B cell (primary cell): ENCODE data around the gene PLCG1. TPM values are rescaled to one million over a fixed set of nuclear protein-coding genes. Genes with fewer than 3 reads are reported as not detected.

Experiments used
- ATAC-seq: fragments of 200-7000 bp; cut with Tn5 transposase; one replicate; pipeline ENCODE4 v1.10.0; 2021; ENCODE audit warnings: low read depth, mild to moderate bottlenecking, moderate number of reproducible peaks, moderate library complexity
- CTCF ChIA-PET: fragments of 350-600 bp; sonication (Branson Sonifier 250); formaldehyde crosslinking; loops from one replicate; lab custom pipeline; 2021; ENCODE audit warnings: antibody characterized with exemption, inconsistent platforms; lab: Charles Lee
- POLR2A ChIA-PET: fragments of 350-600 bp; sonication (Branson Sonifier 250); formaldehyde crosslinking; loops from one replicate; lab custom pipeline; 2021; ENCODE audit warnings: antibody characterized with exemption; lab: Charles Lee
- DNase-seq: peaks from one replicate; pipeline ENCODE4 v3.0.0; 2013
- H2AFZ ChIP-seq: 2 replicates; pipeline ENCODE4 v1.6.1; 2012; ENCODE audit warnings: mild to moderate bottlenecking, low read depth, low read length; ENCODE audit not compliant: insufficient read depth, poor library complexity, severe bottlenecking
- H3K27ac ChIP-seq, 2 donors: 1 replicate in 1 of 2; 2 replicates in 1 of 2; pipeline ENCODE4 v1.5.1; 2012 to 2013; ENCODE audit warnings: low read length in 2 of 2, mild to moderate bottlenecking in 2 of 2, moderate library complexity in 1 of 2
- H3K27me3 ChIP-seq, 4 experiments: fragments of 200-600 bp in 1 of 4; sonication (generic) in 1 of 4; replicated peaks in 1 of 4; 1 replicate in 2 of 4; 2 replicates in 2 of 4; pipeline versions ENCODE4 v1.6.1 to v1.7.0; 2013 to 2016; ENCODE audit warnings: low read length in 3 of 4, mild to moderate bottlenecking in 2 of 4, mixed read lengths in 1 of 4, moderate library complexity in 1 of 4; ENCODE audit not compliant: insufficient read depth in 4 of 4, control insufficient read depth in 3 of 4; ENCODE audit errors: control extremely low read depth in 1 of 4
- H3K36me3 ChIP-seq, 2 experiments: replicated peaks in 1 of 2; 1 replicate in 1 of 2; 2 replicates in 1 of 2; pipeline versions ENCODE4 v1.6.1 to v1.7.1; 2013; ENCODE audit warnings: low read length in 1 of 2; ENCODE audit not compliant: insufficient read depth in 2 of 2, control insufficient read depth in 1 of 2; ENCODE audit errors: control extremely low read depth in 1 of 2, extremely low read depth in 1 of 2
- H3K4me1 ChIP-seq, 2 donors: fragments of 200-600 bp in 1 of 2; sonication (generic) in 1 of 2; 1 replicate in 1 of 2; 2 replicates in 1 of 2; pipeline versions ENCODE4 v1.5.1 to v1.6.1; 2013 to 2017; ENCODE audit warnings: low read length in 2 of 2; ENCODE audit not compliant: control insufficient read depth in 2 of 2, insufficient read depth in 2 of 2
- H3K4me2 ChIP-seq: replicated peaks from 2 replicates; pipeline ENCODE3; 2012; ENCODE audit warnings: mild to moderate bottlenecking, low read depth, low read length; ENCODE audit not compliant: poor library complexity, severe bottlenecking
- H3K4me3 ChIP-seq, 5 experiments: fragments of 200-600 bp in 1 of 5; sonication (generic) in 1 of 5; 1 replicate in 3 of 5; 2 replicates in 2 of 5; pipeline versions ENCODE4 v1.5.1 to v1.7.0; 2011 to 2016; ENCODE audit warnings: low read length in 4 of 5, mild to moderate bottlenecking in 4 of 5, low read depth in 2 of 5, control low read depth in 1 of 5, moderate library complexity in 1 of 5; ENCODE audit not compliant: insufficient read depth in 1 of 5; ENCODE audit errors: control extremely low read depth in 1 of 5, extremely low read depth in 1 of 5
- H3K79me2 ChIP-seq: fragments of 200-600 bp; sonication (generic); one replicate; pipeline ENCODE4 v1.6.0; 2016; ENCODE audit warnings: low read length; ENCODE audit not compliant: control insufficient read depth, insufficient read depth
- H3K9ac ChIP-seq: fragments of 200-600 bp; sonication (generic); 2 replicates; pipeline ENCODE4 v1.6.1; 2017; ENCODE audit warnings: mild to moderate bottlenecking, low read length, moderate library complexity
- H3K9me3 ChIP-seq, 3 donors: one replicate each; pipeline versions ENCODE4 v1.6.1 to v1.7.1; 2013; ENCODE audit warnings: low read length in 2 of 3; ENCODE audit not compliant: control insufficient read depth in 2 of 3, insufficient read depth in 1 of 3; ENCODE audit errors: control extremely low read depth in 1 of 3
- H4K20me1 ChIP-seq: 2 replicates; pipeline ENCODE4 v1.6.0; 2012; ENCODE audit warnings: mild to moderate bottlenecking, low read length; ENCODE audit not compliant: insufficient read depth, control insufficient read depth, poor library complexity, severe bottlenecking
- H3K27ac Mint-ChIP-seq: one replicate; pipeline ENCODE4 v1.8.0; 2021; ENCODE audit warnings: mixed read lengths
- H3K27me3 Mint-ChIP-seq: one replicate; pipeline ENCODE4 v1.8.0; 2021; ENCODE audit warnings: mixed read lengths
- H3K4me1 Mint-ChIP-seq: one replicate; pipeline ENCODE4 v1.8.0; 2021; ENCODE audit warnings: mixed read lengths
- H3K4me3 Mint-ChIP-seq: one replicate; pipeline ENCODE4 v1.8.0; 2021; ENCODE audit warnings: mixed read lengths
- H3K9me3 Mint-ChIP-seq: one replicate; pipeline ENCODE4 v1.8.0; 2022; ENCODE audit warnings: mixed read lengths; ENCODE audit not compliant: insufficient read depth
- CTCF ChIP-seq: fragments of 200-600 bp; IDR thresholded peaks from one replicate; pipeline ENCODE4 v1.8.0; 2022; ENCODE audit warnings: antibody characterized with exemption, mild to moderate bottlenecking
- EZH2 ChIP-seq: IDR thresholded peaks from 2 replicates; pipeline ENCODE4 v1.6.1; 2012; ENCODE audit warnings: borderline replicate concordance, low read depth, mild to moderate bottlenecking, moderate library complexity, low read length; ENCODE audit not compliant: insufficient read depth, poor library complexity, severe bottlenecking
- WGBS: methylation state at CpG from one replicate; pipeline ENCODE4 v1.1.5; 2013; ENCODE audit warnings: missing lambda C conversion rate; ENCODE audit not compliant: insufficient coverage; 5-methylcytosine and 5-hydroxymethylcytosine counted together
- intact Hi-C: fragments of 100-400 bp; cut with micrococcal nuclease; formaldehyde crosslinking; loops from one replicate; pipeline ENCODE4 v1.10.0; 2022
- polyA plus RNA-seq: library from polyadenylated mRNA; depleted of rRNA; stranded (reverse); fragments of >200 nt; gene quantifications from 2 replicates; pipeline ENCODE4 v1.2.3, GENCODE V29; 2012
- total RNA-seq, 2 donors: library from RNA; stranded (reverse); fragments of 120-200 nt in 1 of 2; gene quantifications; 1 replicate in 1 of 2; 2 replicates in 1 of 2; pipeline versions ENCODE4 v1.2.3 to v1.2.4, GENCODE V29; 2013 to 2022

Gene PLCG1
- total and polyA plus RNA-seq, 2 donors (not counting 1 experiment from before 2014, with no cell fraction given): 98.7 to 101 TPM

GRCh38 chr20:41173161-41173721 is 35.9 kb downstream of the PLCG1 start:
- WGBS: 55% methylated on average over 9 of the region's 9 CpGs
- peak; percentile 89 for TF ChIP-seq CTCF
- no peak for TF ChIP-seq EZH2
- no peak overlapping the region for H3K9ac ChIP-seq
- no peaks in the 10 kb centered on the region for H3K9me3 Mint-ChIP-seq
- POLR2A ChIA-PET: interaction anchor here (0.7 to 1.5 kb wide), 2 partner anchors 39 to 133 kb away, joined by 3 to 9 read pairs; no protein-coding TSS in a partner anchor
- peak overlapping the region; percentile 61 for H3K27ac Mint-ChIP-seq
- no peaks in the 10 kb centered on the region for H3K9me3 ChIP-seq
- H3K27ac ChIP-seq: no peak overlapping the region
- H3K4me1 Mint-ChIP-seq: no peaks in the 10 kb centered on the region
- no peak overlapping the region for H2AFZ ChIP-seq
- intact Hi-C loops: loop anchor here (1.0 kb wide), 2 partner anchors 38 to 59 kb away; no protein-coding TSS in a partner anchor
- no peaks in the 10 kb centered on the region for H4K20me1 ChIP-seq
- H3K4me3 Mint-ChIP-seq: no peak overlapping the region
- H3K36me3 ChIP-seq: peaks cover 0 to 51% of the 10 kb centered on the region in 2 experiments
- H3K79me2 ChIP-seq: no peaks in the 10 kb centered on the region
- DNase-seq: peak; percentile 71
- no peaks in the 10 kb centered on the region for H3K4me1 ChIP-seq
- H3K4me3 ChIP-seq: no peak overlapping the region
- no peaks in the 10 kb centered on the region for H3K27me3 ChIP-seq
- CTCF ChIA-PET: interaction anchor here (0.6 to 7.4 kb wide), 46 partner anchors 8 to 435 kb away, joined by 3 to 196 read pairs (median 5); partner anchors contain the start of genes LPIN3 and PLCG1
- peak; percentile 89 for ATAC-seq
- H3K4me2 ChIP-seq: no peak overlapping the region
- no peaks in the 10 kb centered on the region for H3K27me3 Mint-ChIP-seq

DNA sequence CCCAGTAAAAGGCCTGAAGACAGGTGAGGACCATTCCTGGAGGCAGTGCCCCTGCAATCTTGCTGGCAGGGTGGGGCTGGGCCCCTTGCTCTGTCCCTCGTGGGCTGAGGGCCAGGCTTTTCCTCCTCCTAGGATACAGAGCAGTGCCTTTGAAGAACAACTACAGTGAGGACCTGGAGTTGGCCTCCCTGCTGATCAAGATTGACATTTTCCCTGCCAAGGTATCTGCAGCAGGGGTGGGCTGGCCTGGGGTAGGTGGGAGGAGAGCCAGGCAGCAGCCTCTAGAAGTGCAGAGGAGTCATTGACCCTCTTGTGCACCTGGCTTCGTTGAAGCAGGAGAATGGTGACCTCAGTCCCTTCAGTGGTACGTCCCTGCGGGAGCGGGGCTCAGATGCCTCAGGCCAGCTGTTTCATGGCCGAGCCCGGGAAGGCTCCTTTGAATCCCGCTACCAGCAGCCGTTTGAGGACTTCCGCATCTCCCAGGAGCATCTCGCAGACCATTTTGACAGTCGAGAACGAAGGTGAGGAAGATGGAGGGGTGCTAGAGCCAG is 36.5 kb downstream of the PLCG1 start:
- H3K4me2 ChIP-seq: no peak overlapping the region
- DNase-seq: no peak
- H3K4me1 ChIP-seq: no peaks in the 10 kb centered on the region
- CTCF ChIA-PET: interaction anchor here (0.7 to 7.4 kb wide), 22 partner anchors 7 to 396 kb away, joined by 3 to 196 read pairs (median 8); partner anchors contain the start of gene LPIN3
- no peaks in the 10 kb centered on the region for H4K20me1 ChIP-seq
- H3K27ac Mint-ChIP-seq: no peak overlapping the region
- H3K9me3 ChIP-seq: no peaks in the 10 kb centered on the region
- H3K27me3 ChIP-seq: no peaks in the 10 kb centered on the region
- H3K36me3 ChIP-seq: peaks cover 0 to 45% of the 10 kb centered on the region in 2 experiments
- POLR2A ChIA-PET: interaction anchor here (1.5 kb wide), 1 partner anchor 40 kb away, joined by 9 read pairs; no protein-coding TSS in a partner anchor
- TF ChIP-seq CTCF: no peak
- TF ChIP-seq EZH2: no peak
- no peaks in the 10 kb centered on the region for H3K4me1 Mint-ChIP-seq
- H2AFZ ChIP-seq: no peak overlapping the region
- H3K4me3 Mint-ChIP-seq: no peak overlapping the region
- H3K9ac ChIP-seq: no peak overlapping the region
- intact Hi-C loops: loop anchor here (1.0 kb wide), 2 partner anchors 39 to 58 kb away; no protein-coding TSS in a partner anchor
- WGBS: 97% methylated on average over 13 of the region's 13 CpGs
- no peaks in the 10 kb centered on the region for H3K9me3 Mint-ChIP-seq
- no peaks in the 10 kb centered on the region for H3K27me3 Mint-ChIP-seq
- no peak overlapping the region for H3K4me3 ChIP-seq
- ATAC-seq: no peak
- H3K79me2 ChIP-seq: no peaks in the 10 kb centered on the region
- H3K27ac ChIP-seq: no peak overlapping the region
